ENCODE results near the gene MPND. TPM values are rescaled to one million over a fixed set of nuclear protein-coding genes. Genes with fewer than 3 reads are reported as not detected.
"Not testable (repeated sequence)": the region's sequence is repeated elsewhere in the genome, so short reads cannot be mapped to it uniquely, and the experiment has no call there.

MPND gene
- total RNA-seq, 4 donors from 2014 or later = 2.7 to 3.1 (median 3.0) TPM

DNA sequence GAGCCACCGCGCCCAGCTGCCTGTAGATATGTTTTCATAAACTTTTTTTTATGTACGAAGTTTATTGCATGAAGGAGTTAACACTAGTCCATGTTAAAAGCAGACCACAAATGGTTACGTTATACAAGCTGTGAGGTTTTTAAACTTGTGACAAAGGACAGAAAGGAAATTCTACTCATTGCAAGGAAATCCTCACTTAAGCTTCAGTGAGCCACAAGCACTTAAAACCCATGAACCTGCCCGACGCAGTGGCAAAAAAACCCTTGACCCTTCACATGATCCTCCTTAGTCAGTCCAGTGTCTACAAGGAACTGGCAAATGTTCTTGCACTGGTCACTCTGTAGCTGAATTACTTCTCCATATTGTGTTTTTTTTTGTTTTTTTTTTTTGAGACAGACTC is 4.2 kb downstream of the MPND start:
- TF ChIP-seq, protein P1, sequence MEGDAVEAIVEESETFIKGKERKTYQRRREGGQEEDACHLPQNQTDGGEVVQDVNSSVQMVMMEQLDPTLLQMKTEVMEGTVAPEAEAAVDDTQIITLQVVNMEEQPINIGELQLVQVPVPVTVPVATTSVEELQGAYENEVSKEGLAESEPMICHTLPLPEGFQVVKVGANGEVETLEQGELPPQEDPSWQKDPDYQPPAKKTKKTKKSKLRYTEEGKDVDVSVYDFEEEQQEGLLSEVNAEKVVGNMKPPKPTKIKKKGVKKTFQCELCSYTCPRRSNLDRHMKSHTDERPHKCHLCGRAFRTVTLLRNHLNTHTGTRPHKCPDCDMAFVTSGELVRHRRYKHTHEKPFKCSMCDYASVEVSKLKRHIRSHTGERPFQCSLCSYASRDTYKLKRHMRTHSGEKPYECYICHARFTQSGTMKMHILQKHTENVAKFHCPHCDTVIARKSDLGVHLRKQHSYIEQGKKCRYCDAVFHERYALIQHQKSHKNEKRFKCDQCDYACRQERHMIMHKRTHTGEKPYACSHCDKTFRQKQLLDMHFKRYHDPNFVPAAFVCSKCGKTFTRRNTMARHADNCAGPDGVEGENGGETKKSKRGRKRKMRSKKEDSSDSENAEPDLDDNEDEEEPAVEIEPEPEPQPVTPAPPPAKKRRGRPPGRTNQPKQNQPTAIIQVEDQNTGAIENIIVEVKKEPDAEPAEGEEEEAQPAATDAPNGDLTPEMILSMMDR (IDR thresholded peaks at IDR 0.05 in 4 of 5, conservative IDR thresholded peaks at IDR 0.05 in 1 of 5) = no peak
- no peak for TF ChIP-seq POLR2A (IDR thresholded peaks at IDR 0.05)
- intact Hi-C loops (cut with DNase I; ENCODE audit: low total_unique reads) = loop anchor here (10.0 kb wide), 2 partner anchors 107 to 363 kb away; partner anchors contain the start of genes EEF2 and UBXN6
- peaks cover 7 to 11% of the 10 kb centered on the region in 2 donors for H3K4me1 ChIP-seq
- no peak for DNase-seq
- no peak overlapping the region for H3K4me3 ChIP-seq
- in situ Hi-C loops (cut with MboI; ENCODE audit: low sequenced_read_pairs in 4 of 4) = no loop called here
- no peaks in the 10 kb centered on the region for H3K9me3 ChIP-seq
- no peaks in the 10 kb centered on the region for H3K27me3 ChIP-seq
- no peak for ATAC-seq
- no peaks in the 10 kb centered on the region for H3K36me3 ChIP-seq
- H3K27ac ChIP-seq = no peak overlapping the region

DNA sequence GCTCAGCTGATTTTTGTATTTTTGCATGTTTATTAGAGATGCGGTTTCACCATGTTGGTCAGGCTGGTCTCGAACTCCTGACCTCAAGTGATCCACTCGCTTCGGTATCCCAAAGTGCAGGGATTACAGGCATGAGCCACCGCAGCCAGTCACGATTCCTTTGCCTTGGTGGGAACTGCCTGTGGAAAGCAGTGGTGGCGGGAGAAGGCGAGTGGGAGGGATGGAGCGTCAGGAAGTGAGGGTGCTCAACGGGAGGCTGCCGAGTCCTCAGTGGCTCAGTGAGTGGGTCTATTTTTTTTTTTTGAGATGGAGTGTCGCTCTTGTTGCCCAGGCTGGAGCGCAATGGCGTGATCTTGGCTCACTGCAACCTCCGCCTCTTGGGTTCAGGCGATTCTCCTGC is 5.9 kb downstream of the MPND start:
- H3K4me3 ChIP-seq; ATAC-seq; H3K36me3 ChIP-seq; H3K27me3 ChIP-seq; DNase-seq; in situ Hi-C loops (cut with MboI; ENCODE audit: low sequenced_read_pairs in 4 of 4); H3K27ac ChIP-seq; H3K9me3 ChIP-seq; H3K4me1 ChIP-seq: not testable (repeated sequence)
- intact Hi-C loops (cut with DNase I; ENCODE audit: low total_unique reads) = loop anchor here (10.0 kb wide), 2 partner anchors 106 to 364 kb away; partner anchors contain the start of genes EEF2 and UBXN6

DNA sequence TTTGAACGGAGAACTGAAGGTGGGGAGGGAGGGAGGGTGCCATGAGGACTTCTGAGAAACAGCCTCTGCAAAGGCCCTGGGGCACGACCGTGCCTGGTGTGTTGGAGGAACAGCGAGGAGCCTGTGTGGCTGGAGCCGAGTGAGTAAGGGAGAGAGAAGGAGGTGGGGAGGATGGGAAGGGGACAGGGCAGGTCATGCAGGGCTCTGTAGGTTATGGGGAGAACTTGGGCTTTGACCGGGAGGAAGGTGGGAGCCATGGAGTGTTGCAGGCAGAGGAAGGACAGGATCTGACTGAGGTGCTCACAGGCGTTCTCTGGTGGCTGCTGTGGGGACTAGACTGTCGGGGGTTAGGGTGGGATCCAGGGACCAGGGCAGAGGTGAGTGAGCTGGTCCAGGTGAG is 6.7 kb downstream of the MPND start:
- Histone ChIP-seq H3K9me3 (no peaks in the 10 kb centered on the region), H3K27ac (no peak overlapping the region), H3K4me3 (no peak overlapping the region), H3K36me3 (no peaks in the 10 kb centered on the region), H3K27me3 (no peaks in the 10 kb centered on the region), H3K4me1 (peaks cover 0 to 4% of the 10 kb centered on the region in 2 donors)
- ATAC-seq (no peak), DNase-seq (no peak)
- intact Hi-C loops (cut with DNase I; ENCODE audit: low total_unique reads) = no loop called here
- TF ChIP-seq, protein P1 (IDR thresholded peaks at IDR 0.05 in 4 of 5, conservative IDR thresholded peaks at IDR 0.05 in 1 of 5) = no peak
- TF ChIP-seq POLR2A (IDR thresholded peaks at IDR 0.05) = no peak
- in situ Hi-C loops (cut with MboI; ENCODE audit: low sequenced_read_pairs in 4 of 4) = loop anchor here in 1 of 4 donors (10.0 kb wide), 1 partner anchor 85 kb away; no protein-coding TSS in a partner anchor

DNA sequence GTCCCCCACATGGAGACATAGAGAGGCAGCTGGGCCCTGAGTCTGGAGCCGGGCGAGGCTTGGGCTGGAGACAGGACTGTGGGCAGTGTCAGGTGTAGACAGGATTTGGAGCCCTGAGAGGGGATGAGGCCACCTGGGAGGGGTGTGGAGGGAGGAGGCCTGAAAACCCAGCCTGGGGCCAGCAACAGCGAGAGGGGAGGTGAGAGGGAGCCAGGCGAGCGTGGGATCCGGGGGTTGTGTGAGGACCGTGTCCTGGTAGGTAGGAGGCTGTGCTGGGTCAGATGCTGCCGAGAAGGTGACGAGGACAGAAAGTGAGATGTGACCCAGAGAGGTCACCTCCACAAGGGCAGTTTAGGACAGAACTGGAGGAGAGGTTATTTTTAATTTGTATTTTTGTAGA is 7.4 kb downstream of the MPND start:
- Histone ChIP-seq H3K27me3 (no peaks in the 10 kb centered on the region), H3K4me1 (no peaks in the 10 kb centered on the region), H3K36me3 (no peaks in the 10 kb centered on the region), H3K4me3 (no peak overlapping the region), H3K9me3 (no peaks in the 10 kb centered on the region), H3K27ac (no peak overlapping the region)
- intact Hi-C loops (cut with DNase I; ENCODE audit: low total_unique reads) = no loop called here
- ATAC-seq (no peak), DNase-seq (no peak)
- TF ChIP-seq, protein P1 (IDR thresholded peaks at IDR 0.05 in 4 of 5, conservative IDR thresholded peaks at IDR 0.05 in 1 of 5) = no peak
- no peak for TF ChIP-seq POLR2A (IDR thresholded peaks at IDR 0.05)
- in situ Hi-C loops (cut with MboI; ENCODE audit: low sequenced_read_pairs in 4 of 4) = loop anchor here in 1 of 4 donors (10.0 kb wide), 1 partner anchor 86 kb away; no protein-coding TSS in a partner anchor

DNA sequence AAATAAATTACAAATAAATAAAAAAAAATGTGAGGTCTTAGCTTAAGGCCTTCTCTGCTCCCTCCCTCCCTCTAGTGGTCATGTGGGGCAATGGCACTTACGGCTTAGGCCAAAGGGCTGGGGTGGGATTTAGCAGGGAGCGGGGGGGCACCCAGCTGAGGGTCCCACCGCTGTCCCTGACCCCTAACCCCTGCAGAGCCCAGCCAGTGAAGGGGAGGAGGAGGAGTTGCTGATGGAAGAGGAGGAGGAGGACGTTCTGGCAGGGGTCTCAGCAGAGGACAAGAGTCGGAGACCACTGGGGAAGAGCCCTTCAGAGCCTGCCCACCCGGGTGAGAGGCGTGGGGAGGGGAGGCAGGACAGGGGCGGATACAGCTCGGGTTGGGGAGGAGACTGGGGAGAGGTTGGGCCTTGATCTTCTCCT is 9.3 kb downstream of the MPND start:
- Histone ChIP-seq H3K27me3 (no peaks in the 10 kb centered on the region), H3K4me1 (no peaks in the 10 kb centered on the region), H3K27ac (no peak overlapping the region), H3K9me3 (no peaks in the 10 kb centered on the region), H3K36me3 (no peaks in the 10 kb centered on the region), H3K4me3 (no peak overlapping the region)
- peak; percentile 25 to 77 for ATAC-seq
- TF ChIP-seq, protein P1 (IDR thresholded peaks at IDR 0.05 in 4 of 5, conservative IDR thresholded peaks at IDR 0.05 in 1 of 5) = peak; percentile 56 to 86 (median 67)
- TF ChIP-seq POLR2A (IDR thresholded peaks at IDR 0.05) = no peak
- in situ Hi-C loops (cut with MboI; ENCODE audit: low sequenced_read_pairs in 4 of 4) (loop anchor here in 1 of 4 donors (10.0 kb wide), 1 partner anchor 88 kb away; no protein-coding TSS in a partner anchor), intact Hi-C loops (cut with DNase I; ENCODE audit: low total_unique reads) (loop anchor here (1.0 kb wide), 1 partner anchor 85 kb away; no protein-coding TSS in a partner anchor)
- no peak for DNase-seq
